ENCODE data around the gene NXN.
"Not testable (repeated sequence)": the region's sequence is repeated elsewhere in the genome, so short reads cannot be mapped to it uniquely, and the experiment has no call there.

NXN gene

GRCh38 chr17:752002-752619, 227.5 kb downstream of the NXN start, which contains the start of gene GEMIN4:
GEMIN4 (minus strand) TSS chr17:752264; CDS start chr17:752142, 122 bp downstream.
- peak within 1 kb of the TSS; percentile 65 for H3K9ac ChIP-seq (ENCODE audit: low read depth, low read length)
- peaks cover 17% of the 10 kb centered on the region for H3K36me3 ChIP-seq (ENCODE audit: insufficient read depth, low read length)
- H3K9me3 ChIP-seq (ENCODE audit: control insufficient read depth, insufficient read depth, low read length) = peaks cover 4% of the 10 kb centered on the region; the same call in 1 of the 2 replicates

DNA sequence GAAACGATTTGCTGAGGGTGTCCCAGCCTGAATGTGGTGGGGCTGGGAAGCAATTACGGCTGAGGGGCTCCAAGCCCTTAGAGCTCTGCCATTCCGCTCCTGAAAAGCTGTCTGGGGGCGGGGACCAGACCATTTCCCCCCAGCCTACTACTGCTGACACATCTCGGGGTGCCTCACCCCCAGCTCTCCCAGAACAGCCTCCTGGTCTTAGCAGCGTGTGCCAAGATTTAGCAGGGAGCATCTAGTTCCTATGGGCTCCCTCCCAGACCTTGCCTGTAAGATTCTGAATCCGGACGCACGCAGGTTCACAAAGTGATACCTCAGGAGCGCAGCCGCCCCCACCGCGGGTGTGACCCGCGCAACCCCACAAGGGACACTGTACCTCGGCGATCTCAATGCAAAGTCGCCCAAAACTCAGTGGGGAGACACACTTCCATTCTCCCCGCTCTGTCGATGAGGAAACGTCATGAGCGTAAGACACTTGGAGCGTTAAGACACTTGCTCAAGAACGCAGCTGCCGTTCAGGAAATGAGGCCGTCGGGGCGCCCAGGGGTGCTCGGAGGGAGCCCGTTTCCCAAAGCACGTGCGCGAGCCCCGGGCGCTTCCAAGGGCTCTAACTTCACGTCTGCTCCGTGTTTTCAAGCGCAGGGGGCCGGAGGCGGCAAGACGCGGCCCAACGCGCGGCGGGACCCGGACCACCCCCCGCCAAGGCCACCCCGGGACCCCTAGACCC, 228.1 kb downstream of the NXN start:
- Histone ChIP-seq H3K9me3 (ENCODE audit: control insufficient read depth, insufficient read depth, low read length) (peaks cover 4% of the 10 kb centered on the region; the same call in 1 of the 2 replicates), H3K36me3 (ENCODE audit: insufficient read depth, low read length) (peaks cover 20% of the 10 kb centered on the region), H3K4me1 (ENCODE audit: insufficient read depth, low read length) (no peaks in the 10 kb centered on the region; the same call in 1 of the 2 replicates), H3K9ac (ENCODE audit: low read depth, low read length) (peak overlapping the region; percentile 65)

More at GRCh38 chr17:752002-752619, 227.5 kb downstream of the NXN start, which contains the start of gene GEMIN4:
- H3K4me1 ChIP-seq (ENCODE audit: insufficient read depth, low read length) = no peaks in the 10 kb centered on the region; the same call in 1 of the 2 replicates

GRCh38 chr17:750431-751037, 229.0 kb downstream of the NXN start:
- peaks cover 4% of the 10 kb centered on the region; the same call in 1 of the 2 replicates for H3K9me3 ChIP-seq (ENCODE audit: control insufficient read depth, insufficient read depth, low read length)
- H3K4me1 ChIP-seq (ENCODE audit: insufficient read depth, low read length) = no peaks in the 10 kb centered on the region; the same call in 1 of the 2 replicates
- H3K36me3 ChIP-seq (ENCODE audit: insufficient read depth, low read length) = peaks cover 26% of the 10 kb centered on the region
- no peak overlapping the region; the same call in 1 of the 2 replicates for H3K9ac ChIP-seq (ENCODE audit: low read depth, low read length)

DNA sequence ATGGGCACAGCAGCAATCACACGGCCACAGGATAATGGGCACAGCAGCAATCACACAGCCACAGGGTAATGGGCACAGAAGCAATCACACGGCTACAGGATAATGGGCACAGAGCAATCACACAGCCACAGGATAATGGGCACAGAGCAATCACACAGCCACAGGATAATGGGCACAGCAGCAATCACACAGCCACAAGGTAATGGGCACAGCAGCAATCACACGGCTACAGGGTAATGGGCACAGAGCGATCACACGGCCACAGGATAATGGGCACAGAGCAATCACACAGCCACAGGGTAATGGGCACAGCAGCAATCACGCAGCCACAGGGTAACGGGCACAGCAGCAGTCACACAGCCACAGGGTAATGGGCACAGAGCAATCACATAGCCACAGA, 230.2 kb downstream of the NXN start:
- H3K9ac ChIP-seq (ENCODE audit: low read depth, low read length); H3K4me1 ChIP-seq (ENCODE audit: insufficient read depth, low read length); H3K9me3 ChIP-seq (ENCODE audit: control insufficient read depth, insufficient read depth, low read length): not testable (repeated sequence)
- H3K36me3 ChIP-seq (ENCODE audit: insufficient read depth, low read length) = peaks cover 33% of the 10 kb centered on the region

Data from ES-I3 (cell line).